Thyroid gland (tissue), 4 donors: Measurements from ENCODE around the gene FBXL19.

Experiments used
- POLR2A ChIP-seq, 2 donors: fragments of 450-650 bp; IDR thresholded peaks; one replicate each; pipeline ENCODE4 v1.6.1; 2017; ENCODE audit warnings: antibody characterized with exemption in 2 of 2, mild to moderate bottlenecking in 2 of 2, moderate library complexity in 1 of 2
- TF ChIP-seq, protein P1 (sequence below), 6 experiments: fragments of 200-600 bp in 3 of 6; fragments of 450-650 bp in 3 of 6; sonication (generic) in 3 of 6; IDR thresholded peaks; one replicate each; pipeline ENCODE4 v1.5.1; 2016 to 2019; ENCODE audit warnings: antibody characterized with exemption in 6 of 6, mild to moderate bottlenecking in 2 of 6, inconsistent platforms in 1 of 6, moderate library complexity in 1 of 6

DNA sequence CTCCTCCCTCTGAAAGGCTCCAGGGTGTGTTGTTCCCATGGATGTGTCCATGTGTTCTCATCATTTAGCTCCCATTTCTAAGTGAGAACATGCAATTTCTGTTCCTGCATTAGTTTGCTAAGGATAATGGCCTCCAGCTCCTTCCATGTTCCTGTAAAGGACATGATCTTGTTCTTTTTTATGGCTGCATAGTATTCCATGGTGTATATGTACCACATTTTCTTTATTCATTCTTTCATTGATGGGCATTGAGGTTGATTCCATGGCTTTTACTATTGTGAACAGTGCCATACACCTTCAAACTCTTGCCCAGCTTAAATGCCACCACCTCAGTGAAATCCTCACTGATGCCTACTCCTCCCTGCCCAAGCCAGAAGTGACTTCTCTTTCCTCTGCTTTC lies 21.0 kb downstream of the FBXL19 start:
- no peak for TF ChIP-seq POLR2A (IDR thresholded peaks at IDR 0.05)
- TF ChIP-seq, protein P1, sequence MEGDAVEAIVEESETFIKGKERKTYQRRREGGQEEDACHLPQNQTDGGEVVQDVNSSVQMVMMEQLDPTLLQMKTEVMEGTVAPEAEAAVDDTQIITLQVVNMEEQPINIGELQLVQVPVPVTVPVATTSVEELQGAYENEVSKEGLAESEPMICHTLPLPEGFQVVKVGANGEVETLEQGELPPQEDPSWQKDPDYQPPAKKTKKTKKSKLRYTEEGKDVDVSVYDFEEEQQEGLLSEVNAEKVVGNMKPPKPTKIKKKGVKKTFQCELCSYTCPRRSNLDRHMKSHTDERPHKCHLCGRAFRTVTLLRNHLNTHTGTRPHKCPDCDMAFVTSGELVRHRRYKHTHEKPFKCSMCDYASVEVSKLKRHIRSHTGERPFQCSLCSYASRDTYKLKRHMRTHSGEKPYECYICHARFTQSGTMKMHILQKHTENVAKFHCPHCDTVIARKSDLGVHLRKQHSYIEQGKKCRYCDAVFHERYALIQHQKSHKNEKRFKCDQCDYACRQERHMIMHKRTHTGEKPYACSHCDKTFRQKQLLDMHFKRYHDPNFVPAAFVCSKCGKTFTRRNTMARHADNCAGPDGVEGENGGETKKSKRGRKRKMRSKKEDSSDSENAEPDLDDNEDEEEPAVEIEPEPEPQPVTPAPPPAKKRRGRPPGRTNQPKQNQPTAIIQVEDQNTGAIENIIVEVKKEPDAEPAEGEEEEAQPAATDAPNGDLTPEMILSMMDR (IDR thresholded peaks at IDR 0.05) = no peak
